HL-60 (cell line): ENCODE data around the gene PDE6B.

Experiments used
- DNase-seq, 2 experiments: peaks; one replicate each; pipeline ENCODE4 v3.0.0-alpha.2; 2010 to 2020; ENCODE audit warnings: low read depth in 1 of 2, low spot score in 1 of 2
- H3K27ac ChIP-seq: fragments of 250-450 bp; sonication (Bioruptor Pico); replicated peaks from 2 replicates; pipeline ENCODE4 v1.5.1; 2020; ENCODE audit warnings: mild to moderate bottlenecking, moderate library complexity
- H3K27me3 ChIP-seq: fragments of 250-450 bp; sonication (Bioruptor Pico); 2 replicates; pipeline ENCODE4 v1.5.1; 2021; ENCODE audit warnings: mild to moderate bottlenecking, moderate library complexity; ENCODE audit not compliant: insufficient read depth, poor library complexity, severe bottlenecking
- H3K4me3 ChIP-seq: replicated peaks from 2 replicates; pipeline ENCODE4 v1.5.1; 2011; ENCODE audit warnings: mild to moderate bottlenecking, control low read depth, low read length; ENCODE audit not compliant: insufficient read depth
- CTCF ChIP-seq: IDR thresholded peaks from one replicate; pipeline ENCODE4 v1.5.1; 2011; ENCODE audit warnings: low read length, control low read depth, inconsistent platforms; ENCODE audit not compliant: insufficient read depth
- GABPA ChIP-seq: IDR thresholded peaks from 2 replicates; pipeline ENCODE4 v1.6.1; 2012; ENCODE audit warnings: low read depth
- POLR2AphosphoS5 ChIP-seq: IDR thresholded peaks from 2 replicates; pipeline ENCODE4 v1.6.1; 2012; ENCODE audit warnings: low read depth
- REST ChIP-seq: IDR thresholded peaks from 2 replicates; pipeline ENCODE4 v1.6.1; 2012; ENCODE audit warnings: low read depth; ENCODE audit not compliant: insufficient replicate concordance
- SPI1 ChIP-seq: IDR thresholded peaks from 2 replicates; pipeline ENCODE4 v1.6.1; 2012; ENCODE audit warnings: low read depth, mild to moderate bottlenecking, borderline replicate concordance

The PDE6B gene

DNA sequence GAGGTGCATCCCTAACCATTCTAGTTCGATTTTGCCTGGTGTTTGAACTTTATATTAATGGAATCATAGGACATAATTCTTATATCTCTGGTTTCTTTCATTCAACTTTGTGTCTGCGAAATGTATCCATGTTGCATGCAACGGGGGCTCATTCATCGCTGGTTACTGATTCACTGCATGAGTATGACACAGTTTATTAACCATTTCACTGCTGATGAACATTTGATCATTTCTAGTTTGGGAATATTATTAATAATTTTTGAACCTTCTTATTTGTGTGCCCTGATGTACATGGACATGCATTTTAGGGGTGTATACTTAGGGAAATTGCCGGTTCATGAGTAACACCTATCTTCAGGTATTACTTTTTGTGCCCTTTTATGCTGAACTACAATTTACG lies 44.2 kb upstream of the PDE6B start:
- Histone ChIP-seq H3K27ac (no peak overlapping the region), H3K27me3 (peaks cover 26% of the 10 kb centered on the region), H3K4me3 (no peak overlapping the region)
- TF ChIP-seq SPI1: no peak
- TF ChIP-seq CTCF: no peak
- TF ChIP-seq GABPA: no peak
- no peak for TF ChIP-seq POLR2AphosphoS5
- TF ChIP-seq REST: no peak
- DNase-seq: no peak

GRCh38 chr4:581753-582361 lies 43.5 kb upstream of the PDE6B start:
- no peak overlapping the region for H3K4me3 ChIP-seq
- TF ChIP-seq POLR2AphosphoS5: no peak
- TF ChIP-seq SPI1: no peak
- no peak for DNase-seq
- no peak overlapping the region for H3K27ac ChIP-seq
- H3K27me3 ChIP-seq: peaks cover 24% of the 10 kb centered on the region

DNA sequence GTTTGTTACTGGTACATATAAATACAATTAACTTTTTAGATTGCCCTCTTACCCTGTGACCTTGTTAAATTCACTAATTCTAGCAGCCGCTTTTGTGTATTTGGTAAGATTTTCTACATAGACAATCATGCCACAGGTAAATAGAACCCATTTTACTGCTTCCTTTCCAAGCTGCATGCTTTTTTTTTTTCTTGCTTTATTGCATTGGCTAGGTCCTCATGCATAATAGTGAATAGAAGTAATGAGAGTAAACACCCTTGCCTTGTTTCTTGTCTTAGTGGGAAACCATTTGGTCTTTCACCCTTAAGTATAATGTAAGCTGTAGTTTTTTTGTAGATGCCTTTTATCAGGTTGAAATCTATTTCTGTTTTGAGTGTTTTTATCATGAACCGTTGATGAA lies 41.6 kb upstream of the PDE6B start:
- H3K27ac ChIP-seq: no peak overlapping the region
- TF ChIP-seq POLR2AphosphoS5: no peak
- TF ChIP-seq SPI1: no peak
- TF ChIP-seq CTCF: no peak
- TF ChIP-seq GABPA: no peak
- no peak for TF ChIP-seq REST
- peaks cover 4% of the 10 kb centered on the region for H3K27me3 ChIP-seq
- no peak for DNase-seq
- no peak overlapping the region for H3K4me3 ChIP-seq

- no peak overlapping the region for H3K27ac ChIP-seq
- TF ChIP-seq REST: no peak
- no peak for TF ChIP-seq POLR2AphosphoS5
- no peak for TF ChIP-seq SPI1
- TF ChIP-seq CTCF: no peak
- no peak for TF ChIP-seq GABPA
- H3K27me3 ChIP-seq: no peaks in the 10 kb centered on the region
- H3K4me3 ChIP-seq: no peak overlapping the region
- DNase-seq: no peak
These were observed 37.6 kb upstream of the PDE6B start for GRCh38 chr4:587671-588350.
